ENCODE data around the gene SPTLC1. TPM values are rescaled to one million over a fixed set of nuclear protein-coding genes. Genes with fewer than 3 reads are reported as not detected.
"Not testable (repeated sequence)": the region's sequence is repeated elsewhere in the genome, so short reads cannot be mapped to it uniquely, and the experiment has no call there.

The SPTLC1 gene, protein sequence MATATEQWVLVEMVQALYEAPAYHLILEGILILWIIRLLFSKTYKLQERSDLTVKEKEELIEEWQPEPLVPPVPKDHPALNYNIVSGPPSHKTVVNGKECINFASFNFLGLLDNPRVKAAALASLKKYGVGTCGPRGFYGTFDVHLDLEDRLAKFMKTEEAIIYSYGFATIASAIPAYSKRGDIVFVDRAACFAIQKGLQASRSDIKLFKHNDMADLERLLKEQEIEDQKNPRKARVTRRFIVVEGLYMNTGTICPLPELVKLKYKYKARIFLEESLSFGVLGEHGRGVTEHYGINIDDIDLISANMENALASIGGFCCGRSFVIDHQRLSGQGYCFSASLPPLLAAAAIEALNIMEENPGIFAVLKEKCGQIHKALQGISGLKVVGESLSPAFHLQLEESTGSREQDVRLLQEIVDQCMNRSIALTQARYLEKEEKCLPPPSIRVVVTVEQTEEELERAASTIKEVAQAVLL
- 84.1 TPM for total RNA-seq

DNA sequence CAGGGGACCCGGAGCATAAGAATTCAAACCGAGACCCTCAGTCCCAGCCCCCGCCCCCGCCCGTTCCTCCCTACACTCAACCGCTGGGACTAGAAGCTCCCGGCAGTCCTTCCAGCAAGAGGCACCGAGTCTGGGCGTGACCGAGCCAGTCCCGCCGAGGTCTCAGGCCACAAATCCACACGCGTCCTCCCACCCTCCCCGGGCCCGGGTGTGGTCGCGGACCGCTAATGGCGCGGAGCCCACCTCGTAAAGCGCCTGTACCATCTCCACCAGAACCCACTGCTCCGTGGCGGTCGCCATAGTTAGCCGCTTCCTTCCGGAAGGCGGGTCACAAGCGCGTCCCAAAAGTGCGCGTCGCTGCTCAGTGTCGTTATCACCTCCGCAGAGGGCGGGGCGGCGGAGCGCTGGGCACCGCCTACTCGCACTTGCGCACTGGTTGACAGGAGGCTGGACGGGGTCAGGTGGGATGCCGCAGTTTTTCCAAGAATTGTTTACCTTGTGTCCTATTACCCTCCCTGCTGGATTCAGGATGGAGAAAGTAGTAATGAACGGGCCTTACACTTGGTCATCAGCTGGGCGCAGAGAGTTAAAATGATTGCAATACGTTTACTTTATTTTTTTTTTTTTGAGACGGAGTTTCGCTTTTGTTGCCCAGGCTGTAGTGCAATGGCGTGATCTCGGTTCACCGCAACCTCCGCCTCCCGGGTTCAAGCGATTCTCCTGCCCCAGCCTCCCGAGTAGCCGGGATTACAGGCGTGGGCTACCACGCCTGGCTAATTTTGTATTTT lies at the start of gene SPTLC1:
Gene SPTLC1, minus strand, starts transcription at position 343 of the 788 bp plus-strand sequence. Its CDS starts 43 bp downstream, at position 300.
- DNase-seq = peak; percentile 90

DNA sequence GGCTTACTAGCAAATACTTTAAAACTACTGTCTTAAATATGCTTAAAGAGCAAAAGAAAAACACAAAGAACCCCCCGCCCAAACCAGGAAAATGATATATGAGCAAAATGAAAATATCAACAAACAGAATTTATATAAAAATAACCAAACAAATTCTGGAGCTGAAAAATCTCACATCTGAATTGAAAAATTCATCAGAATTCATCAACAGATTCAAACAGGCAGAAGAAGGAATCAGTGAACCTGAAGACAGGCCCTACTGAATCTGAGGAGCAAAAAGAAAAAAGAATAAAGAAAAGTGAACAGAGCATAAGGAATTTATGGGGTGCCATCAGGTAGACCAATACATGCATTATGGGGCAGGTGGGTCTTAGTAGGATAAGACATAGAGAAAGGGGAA lies 49.8 kb upstream of the SPTLC1 start:
- DNase-seq = no peak

DNA sequence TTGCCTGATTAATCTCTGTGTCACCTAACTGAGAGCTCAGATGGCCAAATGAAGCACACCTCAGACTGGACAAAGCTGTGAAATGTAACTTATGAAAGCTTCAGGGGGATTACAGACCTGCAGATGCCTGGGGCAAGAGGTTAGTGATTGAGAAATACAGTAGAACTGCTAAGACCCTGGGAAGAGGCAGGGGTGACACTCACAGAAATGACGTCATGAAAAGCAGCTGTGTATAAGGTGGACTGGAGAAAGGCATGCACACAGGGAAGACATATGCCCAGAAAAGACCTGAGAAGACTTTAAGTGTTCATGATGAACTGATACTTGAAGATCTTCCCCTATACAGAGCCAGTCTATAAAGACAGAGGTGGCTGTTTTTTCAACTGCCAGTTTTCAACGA lies 49.3 kb upstream of the SPTLC1 start:
- no peak for DNase-seq

DNA sequence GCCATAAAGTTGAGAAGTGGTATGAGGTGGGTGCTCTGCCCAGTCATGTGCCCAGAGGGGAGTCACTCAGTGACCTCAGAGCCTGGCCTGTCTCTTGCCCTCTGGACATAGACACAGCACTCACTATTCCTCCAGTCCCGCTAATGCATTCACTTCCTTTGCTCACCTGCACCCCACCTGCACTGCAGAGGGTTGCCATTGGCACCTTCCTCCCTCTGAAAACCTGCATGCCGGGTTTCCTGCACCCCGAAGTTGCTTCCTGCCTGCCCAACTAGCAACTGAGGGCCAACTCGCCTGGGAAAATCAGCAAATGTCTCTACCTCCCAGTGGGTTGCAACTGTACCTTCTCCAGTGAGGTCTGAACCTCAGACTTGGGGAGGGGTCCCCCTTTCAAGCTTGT lies 48.1 kb upstream of the SPTLC1 start:
- DNase-seq = no peak

DNA sequence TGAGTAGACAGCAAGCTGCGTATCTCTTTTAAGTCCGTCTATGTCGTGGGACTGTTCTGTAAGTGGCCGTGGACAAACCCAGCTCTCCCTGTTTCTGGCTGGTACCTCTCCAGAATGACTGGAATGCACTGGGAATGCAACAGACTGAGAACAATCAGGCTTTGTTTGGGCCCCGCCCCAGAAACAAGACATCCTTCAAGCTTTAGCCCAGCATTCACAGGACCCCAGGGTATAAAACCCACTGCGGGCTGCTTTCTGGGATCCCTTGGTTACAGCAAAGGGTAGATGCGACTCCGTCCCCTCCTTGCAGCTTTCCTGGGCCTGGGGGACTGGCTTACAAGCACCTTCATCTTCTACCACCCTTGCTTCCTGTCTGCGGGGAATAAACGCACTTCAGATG lies 45.6 kb upstream of the SPTLC1 start:
- DNase-seq = no peak

DNA sequence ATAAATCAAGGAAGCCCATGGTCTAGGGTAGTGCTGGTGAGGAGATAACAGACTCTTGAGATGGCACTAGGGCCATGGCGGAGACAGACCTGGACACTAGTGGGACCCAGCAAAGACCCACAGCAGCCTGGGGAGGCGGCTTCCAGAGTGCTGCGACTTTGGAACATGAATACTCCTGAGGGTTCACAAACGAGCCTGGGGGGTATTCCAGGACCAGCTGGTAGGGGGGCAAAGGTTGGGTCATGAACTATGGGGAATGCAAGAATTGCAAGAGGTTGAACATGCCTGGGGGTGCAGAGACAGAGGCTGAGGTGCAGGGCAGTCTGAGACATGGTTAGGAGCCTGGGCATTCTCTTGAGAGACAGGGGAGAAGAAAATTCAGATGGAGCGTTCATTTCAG lies 43.8 kb upstream of the SPTLC1 start:
- DNase-seq = no peak

DNA sequence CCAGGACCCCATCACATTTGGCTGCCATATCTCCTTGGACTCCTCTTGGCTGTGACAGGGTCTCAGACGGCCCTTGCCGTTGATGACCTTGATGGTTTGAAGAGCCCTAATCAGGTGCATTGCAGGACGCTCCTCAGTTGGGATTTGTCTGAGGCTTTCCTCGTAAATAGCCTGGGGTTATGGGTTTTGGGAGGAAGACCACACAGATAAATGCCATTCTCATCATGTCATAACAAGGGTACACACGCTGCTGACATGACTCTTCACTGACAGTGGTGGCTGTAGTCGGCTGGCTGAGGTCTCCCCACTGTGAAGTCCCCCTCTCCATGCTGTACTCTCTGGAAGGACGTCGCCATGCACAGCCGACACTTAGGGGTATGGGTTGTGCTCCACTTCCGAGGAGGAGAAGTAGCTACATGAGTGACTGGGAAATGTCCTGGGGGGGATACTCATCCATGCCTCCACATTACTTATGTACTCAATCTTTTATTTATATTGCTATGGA lies 42.9 kb upstream of the SPTLC1 start:
- DNase-seq = no peak

DNA sequence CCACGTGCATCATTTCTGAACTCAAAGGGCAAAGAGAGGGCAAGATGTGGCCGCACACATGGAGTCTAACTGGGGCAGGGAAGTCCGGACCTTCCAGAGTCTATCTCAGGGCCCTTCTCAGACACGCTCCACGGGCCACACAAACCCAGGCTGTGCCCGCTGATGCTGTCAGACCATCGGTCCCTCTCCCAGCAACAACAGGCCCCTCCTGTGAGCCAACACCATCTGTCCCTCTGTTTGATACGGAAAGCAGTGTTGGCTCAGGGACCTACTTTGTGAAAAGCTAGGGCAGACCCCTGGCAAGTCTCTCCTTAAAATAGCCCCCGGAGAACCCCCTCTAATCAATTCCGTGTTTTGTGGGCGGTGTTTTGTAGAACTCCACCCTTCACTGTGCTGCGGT lies 40.5 kb upstream of the SPTLC1 start:
- DNase-seq = not testable (repeated sequence)

DNA sequence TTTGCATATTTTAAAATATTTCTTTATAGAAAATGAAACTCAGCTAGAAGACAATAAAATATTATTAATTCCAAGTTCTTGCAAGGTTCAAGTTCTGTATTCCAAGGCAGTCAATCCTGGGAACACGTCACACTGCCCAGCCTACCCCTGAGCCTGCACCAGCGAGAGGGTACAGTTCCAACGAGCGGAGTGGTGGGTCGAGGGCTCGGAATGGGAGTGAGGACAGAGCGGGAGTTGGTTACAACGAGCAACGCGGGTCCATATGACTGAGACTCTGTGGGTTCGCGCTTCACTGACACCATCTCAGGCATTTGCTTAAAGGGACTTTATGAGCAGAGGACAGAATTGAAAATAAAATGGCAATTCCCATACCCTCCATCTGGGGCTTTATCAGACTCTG lies 40.0 kb upstream of the SPTLC1 start:
- DNase-seq = no peak

DNA sequence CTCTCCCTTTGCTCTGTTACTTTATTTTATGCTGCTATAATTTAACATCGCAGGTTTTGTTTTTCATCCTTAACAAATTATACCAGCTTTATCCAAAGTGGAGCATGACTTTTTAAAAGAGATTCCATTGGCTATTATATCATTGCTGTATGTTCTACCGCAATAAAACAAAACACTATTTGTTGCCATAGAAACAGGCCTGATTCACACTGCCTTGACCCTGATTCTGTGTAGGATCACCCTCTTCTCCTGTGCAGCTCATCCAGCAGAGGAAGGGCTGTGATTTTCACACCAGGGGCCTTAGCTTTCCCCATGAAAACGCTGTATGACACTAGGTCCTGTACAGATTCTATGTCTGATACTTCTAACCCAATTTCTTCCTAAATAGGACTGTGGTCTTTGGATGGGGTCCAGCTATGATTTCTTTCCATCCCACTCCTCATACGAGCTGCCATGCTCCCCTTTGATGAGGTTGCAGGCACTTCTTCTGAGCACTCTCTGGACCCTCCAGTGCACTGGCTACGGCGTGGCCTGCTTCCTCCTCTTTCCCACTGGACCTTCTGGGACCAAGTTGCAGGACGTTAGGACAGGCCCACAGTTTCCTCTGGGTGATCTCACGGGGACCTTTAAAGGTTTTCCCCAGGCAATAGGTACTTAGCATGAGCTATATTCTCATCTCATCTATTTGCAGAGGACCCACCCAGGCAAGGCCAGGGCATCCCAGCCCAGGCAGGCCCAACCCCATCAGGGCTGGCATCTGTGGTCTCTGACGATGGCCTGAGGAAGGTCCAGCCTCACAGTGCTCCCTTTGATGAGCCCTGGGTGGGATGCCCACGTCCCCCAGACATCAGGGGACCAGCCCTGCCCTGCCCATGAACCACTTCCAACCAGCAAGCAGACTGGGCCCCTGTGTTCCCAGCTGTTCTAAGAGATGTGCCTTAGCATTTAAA lies 38.5 kb upstream of the SPTLC1 start:
- not testable (repeated sequence) for DNase-seq

DNA sequence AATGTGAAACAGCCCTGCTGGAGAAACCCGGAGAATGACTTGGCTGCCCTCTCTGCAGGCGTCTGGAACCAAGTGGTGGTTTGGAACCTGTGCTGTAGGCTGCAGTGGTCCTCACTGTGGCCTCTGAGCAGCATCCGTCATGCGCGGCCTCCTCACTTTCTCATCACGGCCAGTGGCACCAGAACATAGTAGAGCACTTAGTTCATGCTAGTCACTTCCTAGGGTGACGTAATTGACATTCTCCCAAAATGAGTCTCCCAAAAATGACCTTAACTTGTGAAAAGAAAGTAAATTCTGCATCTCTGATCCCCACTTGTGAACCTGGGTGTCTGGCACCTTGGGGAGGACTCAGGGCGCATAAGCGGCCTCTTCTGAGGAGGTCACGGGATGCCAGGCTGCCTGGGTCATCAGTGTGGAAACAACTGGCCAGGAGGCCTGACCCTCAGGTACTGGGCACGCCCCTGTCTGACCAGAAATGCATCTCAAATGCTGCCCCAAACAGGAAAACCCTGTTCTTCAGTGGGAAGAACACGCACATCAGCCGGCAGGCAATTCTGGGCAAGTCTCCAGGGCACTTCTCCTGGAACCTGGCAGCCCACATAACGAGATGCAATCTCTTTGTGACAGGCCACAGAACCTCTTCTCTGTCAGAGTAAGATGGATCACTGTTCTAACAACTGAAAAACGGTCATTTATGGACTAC lies 36.6 kb upstream of the SPTLC1 start:
- no peak for DNase-seq

DNA sequence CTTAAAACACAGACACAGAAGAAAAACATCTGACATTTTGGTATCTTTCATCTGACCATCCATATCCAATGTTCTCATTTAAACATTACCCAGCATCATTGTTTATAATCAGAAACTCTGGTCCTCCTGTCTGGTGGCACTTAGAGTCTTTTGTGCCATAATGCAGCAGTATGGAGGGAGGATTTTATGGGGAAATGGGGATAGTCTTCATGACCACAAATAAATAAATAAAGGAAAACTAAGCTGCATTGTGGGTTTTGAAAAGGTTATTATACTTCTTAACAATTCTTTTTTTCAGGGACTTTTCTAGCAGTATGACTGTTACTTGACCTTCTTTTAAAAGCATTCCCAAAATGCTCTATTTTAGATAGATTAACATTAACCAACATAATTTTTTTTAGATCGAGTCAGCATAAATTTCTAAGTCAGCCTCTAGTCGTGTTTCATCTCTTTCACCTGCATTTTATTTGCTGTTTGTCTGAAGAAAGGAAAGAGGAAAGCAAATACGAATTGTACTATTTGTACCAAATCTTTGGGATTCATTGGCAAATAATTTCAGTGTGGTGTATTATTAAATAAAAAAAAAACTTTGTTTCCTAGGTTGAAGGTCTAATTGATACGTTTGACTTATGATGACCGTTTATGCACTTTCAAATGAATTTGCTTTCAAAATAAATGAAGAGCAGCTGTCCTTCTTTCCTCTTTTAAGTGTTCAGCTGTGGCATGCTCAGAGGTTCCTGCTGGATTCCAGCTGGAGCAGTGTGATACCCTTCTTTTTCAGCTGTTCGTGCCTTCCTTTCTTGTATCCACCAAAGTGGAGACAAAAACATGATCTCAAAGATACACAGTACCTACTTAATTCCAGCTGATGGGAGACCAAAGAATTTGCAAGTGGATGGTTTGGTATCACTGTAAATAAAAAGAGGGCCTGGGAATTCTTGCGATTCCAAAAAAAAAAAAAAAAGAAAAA lies 35.6 kb upstream of the SPTLC1 start:
- not testable (repeated sequence) for DNase-seq

DNA sequence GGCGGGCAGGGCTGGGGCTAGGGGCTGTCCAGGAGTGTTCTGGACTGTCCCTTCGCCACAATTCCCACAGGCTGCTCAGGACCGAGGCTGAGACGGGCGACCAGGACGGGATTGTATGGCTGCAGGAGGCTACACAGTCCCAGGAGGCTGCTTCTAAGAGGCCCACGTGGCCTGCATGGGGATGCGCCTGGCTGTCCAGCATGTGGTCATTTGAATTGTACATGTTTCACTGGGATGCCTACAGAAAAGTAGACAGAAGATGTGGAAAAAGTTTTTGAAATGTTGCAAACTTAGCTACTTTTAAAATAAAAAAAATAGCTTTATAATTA lies 32.6 kb upstream of the SPTLC1 start:
- DNase-seq = no peak

DNA sequence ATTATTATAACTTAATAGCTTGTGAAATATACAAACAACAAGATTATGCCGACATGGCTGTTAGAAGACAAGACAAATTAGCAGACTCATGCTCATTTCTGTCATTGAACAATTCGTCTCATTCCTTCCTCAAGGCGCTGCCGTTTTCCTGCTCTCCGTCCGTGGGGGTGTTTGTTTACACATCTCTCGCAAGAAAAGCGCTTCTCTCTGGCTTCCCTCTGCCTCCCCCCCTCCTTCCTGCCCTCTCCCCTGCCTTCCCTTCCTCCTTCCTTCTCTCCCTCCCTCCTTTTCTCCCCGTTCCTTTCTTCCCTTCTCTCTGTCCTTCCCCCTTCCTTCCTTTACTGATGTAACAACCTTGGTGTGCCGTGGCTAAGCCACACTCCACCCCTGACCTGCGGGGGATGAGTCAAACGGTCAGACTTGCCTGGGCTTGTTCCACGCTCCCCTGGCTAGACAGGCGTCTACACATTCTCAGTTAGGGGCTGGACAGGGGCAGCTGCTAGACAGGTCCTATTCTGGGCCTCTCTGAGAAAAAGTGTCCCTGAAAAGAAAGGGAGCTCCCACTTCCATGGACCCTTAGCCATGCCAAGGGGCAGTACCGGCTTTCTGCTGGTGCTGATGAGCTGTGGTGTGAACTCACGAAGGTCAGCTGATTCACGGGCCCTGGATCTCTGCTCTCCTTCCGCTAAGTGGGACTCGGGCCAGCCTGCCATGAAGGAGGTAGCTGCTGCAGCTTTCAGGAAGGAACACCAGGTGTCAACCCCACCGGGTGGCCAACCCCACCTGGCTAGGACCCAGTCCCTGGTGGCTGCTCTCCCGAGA lies 32.0 kb upstream of the SPTLC1 start:
- no peak for DNase-seq

DNA sequence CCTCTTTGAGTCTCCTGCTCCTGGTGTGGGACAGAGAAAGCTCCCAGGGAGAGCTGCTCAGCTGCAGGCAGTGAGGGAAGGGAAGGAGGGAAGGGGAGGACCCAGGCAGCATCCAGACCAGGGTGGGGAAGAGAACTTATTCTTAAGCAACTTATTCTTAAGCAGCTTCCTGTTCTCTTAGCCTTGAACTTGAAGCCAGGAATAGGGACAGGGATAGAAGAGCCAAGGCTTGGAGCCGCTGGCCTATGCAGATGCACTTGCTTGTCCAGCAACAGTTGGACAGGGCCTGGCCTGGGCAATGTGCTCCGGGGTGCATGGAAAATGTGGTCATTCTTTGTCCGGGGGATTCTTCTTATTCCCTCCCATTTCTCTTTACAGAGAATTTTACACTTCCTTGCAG lies 31.4 kb upstream of the SPTLC1 start:
- DNase-seq = no peak

DNA sequence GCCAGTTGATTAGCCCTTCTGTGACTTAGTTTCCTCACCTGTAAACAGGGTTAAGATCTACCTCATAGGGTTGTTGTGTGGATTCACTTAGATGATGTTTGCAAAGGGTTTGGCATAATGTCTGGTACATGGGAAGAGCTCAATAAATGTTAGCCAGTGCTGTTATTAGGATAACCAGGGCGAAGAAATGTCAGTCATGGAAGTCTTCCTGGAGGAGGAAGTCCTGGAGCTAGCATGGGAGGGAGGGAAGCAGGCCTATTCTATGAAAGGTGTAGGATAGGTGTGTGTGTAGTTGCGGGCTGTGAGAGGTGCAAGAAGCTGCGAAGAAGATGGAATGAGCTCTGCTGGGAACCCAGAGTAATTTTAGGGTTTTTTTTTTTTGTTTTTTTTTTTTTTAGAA lies 30.6 kb upstream of the SPTLC1 start:
- not testable (repeated sequence) for DNase-seq

DNA sequence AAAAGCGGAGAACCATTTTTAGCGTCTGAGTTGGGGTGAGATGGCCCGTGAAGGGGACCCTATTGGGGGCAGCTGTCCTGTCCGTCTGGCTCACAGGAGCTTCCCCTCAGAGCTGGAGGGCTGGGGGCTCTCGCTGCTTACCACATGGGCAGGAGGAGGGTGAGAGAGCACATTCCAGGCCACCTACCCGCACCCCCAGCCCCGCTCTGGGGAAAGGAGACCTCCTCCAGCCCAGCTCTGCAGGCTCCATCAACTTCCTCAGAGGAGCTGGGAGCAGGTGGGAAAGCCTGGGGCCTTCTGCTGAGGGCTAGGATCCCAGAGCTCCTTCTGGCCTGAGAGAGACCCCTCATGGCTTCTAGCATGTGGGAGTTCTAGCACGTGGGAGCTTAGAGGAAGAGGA lies 27.1 kb upstream of the SPTLC1 start:
- DNase-seq = no peak

DNA sequence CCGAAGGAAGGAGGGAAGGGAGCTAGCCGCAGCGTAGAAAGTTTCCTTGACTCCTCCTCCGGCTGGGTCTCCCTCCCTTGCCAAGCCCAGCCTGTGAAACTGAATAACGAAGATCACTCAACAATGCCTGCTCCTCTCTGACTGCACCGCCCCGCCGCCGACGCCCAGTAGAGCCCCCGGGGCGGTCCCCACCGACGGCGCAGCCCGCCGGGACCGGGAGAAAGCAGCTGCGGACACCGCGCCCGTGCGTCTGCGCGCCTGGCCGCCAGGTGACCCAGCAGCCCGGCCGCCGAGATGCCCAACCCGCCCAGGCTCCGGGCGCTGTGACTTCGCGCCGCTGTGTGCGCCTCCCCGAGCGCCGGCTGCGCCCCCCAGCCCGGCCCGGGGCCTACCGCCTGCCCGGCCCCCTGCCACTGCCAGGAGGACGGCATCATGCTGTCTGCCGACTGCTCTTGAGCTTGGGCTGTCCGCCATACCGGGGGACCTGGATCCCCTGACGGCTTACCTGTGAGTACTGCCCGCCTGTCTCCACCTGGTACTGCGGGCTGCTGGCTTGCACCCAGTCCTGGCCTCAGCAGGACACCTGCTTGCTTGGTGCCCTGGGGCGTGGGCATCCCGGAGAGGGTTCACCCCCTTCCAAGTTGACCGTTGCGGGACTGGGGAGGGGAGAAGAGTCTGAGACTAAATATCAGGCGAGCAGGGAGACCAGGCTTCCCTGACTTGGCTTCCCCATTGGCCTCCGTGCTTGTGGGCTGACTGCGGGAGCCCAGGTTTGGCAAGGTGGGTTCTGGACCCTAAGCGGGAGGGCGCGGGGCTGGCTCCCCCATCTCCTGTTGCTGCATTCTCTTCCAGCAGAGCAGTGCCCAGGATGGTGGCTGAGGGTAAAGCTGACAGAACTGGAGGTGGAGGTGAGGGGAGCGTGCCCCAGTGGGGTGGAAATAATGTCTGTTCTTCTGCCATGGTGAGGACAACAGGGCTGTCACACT lies 26.2 kb upstream of the SPTLC1 start:
- no peak for DNase-seq

Data from occipital lobe (tissue), 2 donors.